Esophagus (tissue), 2 donors: ENCODE results near the gene MEGF9. TPM values are rescaled to one million over a fixed set of nuclear protein-coding genes. Genes with fewer than 3 reads are reported as not detected.

Experiments used
- H3K27ac ChIP-seq, 2 donors: one replicate each; pipeline ENCODE4 v1.5.1; 2013; ENCODE audit warnings: low read depth in 2 of 2, mild to moderate bottlenecking in 2 of 2, inconsistent platforms in 1 of 2, low read length in 1 of 2, moderate library complexity in 1 of 2
- H3K27me3 ChIP-seq, 2 donors: one replicate each; pipeline ENCODE4 v1.6.1; 2013; ENCODE audit warnings: low read length in 2 of 2, control low read depth in 1 of 2, mild to moderate bottlenecking in 1 of 2; ENCODE audit not compliant: insufficient read depth in 2 of 2, control insufficient read depth in 1 of 2
- H3K36me3 ChIP-seq, 2 donors: one replicate each; pipeline ENCODE4 v1.6.1; 2013; ENCODE audit warnings: low read length in 1 of 2; ENCODE audit not compliant: control insufficient read depth in 2 of 2, insufficient read depth in 2 of 2
- H3K4me1 ChIP-seq, 2 donors: one replicate each; pipeline ENCODE4 v1.6.1; 2013; ENCODE audit warnings: low read length in 1 of 2; ENCODE audit not compliant: control insufficient read depth in 2 of 2, insufficient read depth in 2 of 2
- H3K4me3 ChIP-seq, 2 donors: one replicate each; pipeline ENCODE4 v1.5.1; 2013; ENCODE audit warnings: low read length in 2 of 2, mild to moderate bottlenecking in 2 of 2, low read depth in 1 of 2, moderate library complexity in 1 of 2
- H3K9me3 ChIP-seq, 2 donors: one replicate each; pipeline ENCODE4 v1.6.1; 2013; ENCODE audit warnings: mild to moderate bottlenecking in 2 of 2, low read depth in 1 of 2, low read length in 1 of 2, moderate library complexity in 1 of 2; ENCODE audit not compliant: control insufficient read depth in 2 of 2, insufficient read depth in 1 of 2
- WGBS, 2 donors: extraction: QIAGEN DNeasy Blood & Tissue Kit; methylation state at CpG; one replicate each; pipeline ENCODE4 v1.1.7; 2013; 5-methylcytosine and 5-hydroxymethylcytosine counted together
- polyA plus RNA-seq, 2 donors: library from polyadenylated mRNA; stranded (reverse); fragments of 200-250 nt; gene quantifications; one replicate each; pipeline ENCODE4 v1.2.3, GENCODE V29; 2013
- donor health status: healthy with polysubstance abuse.
- donor health status: Bipolar disorder and iron deficiency.

MEGF9 gene
- polyA plus RNA-seq, 2 donors = 7.3 to 8.0 TPM

GRCh38 chr9:120734607-120735410 lies 20.5 kb upstream of the MEGF9 start:
- Histone ChIP-seq H3K4me1 (peaks cover 0 to 2% of the 10 kb centered on the region in 2 donors), H3K27ac (no peak overlapping the region), H3K27me3 (no peaks in the 10 kb centered on the region), H3K36me3 (no peaks in the 10 kb centered on the region), H3K9me3 (no peaks in the 10 kb centered on the region), H3K4me3 (no peak overlapping the region)
- WGBS, 2 donors = 29 to 59% methylated on average over 2 of the region's 2 CpGs

GRCh38 chr9:120733190-120733589 lies 18.9 kb upstream of the MEGF9 start:
- no peak overlapping the region for H3K27ac ChIP-seq
- H3K9me3 ChIP-seq = no peaks in the 10 kb centered on the region
- no peaks in the 10 kb centered on the region for H3K27me3 ChIP-seq
- peaks cover 0 to 2% of the 10 kb centered on the region in 2 donors for H3K4me1 ChIP-seq
- no peaks in the 10 kb centered on the region for H3K36me3 ChIP-seq
- no peak overlapping the region for H3K4me3 ChIP-seq
- WGBS, 2 donors = 72 to 80% methylated on average over 5 of the region's 5 CpGs

DNA sequence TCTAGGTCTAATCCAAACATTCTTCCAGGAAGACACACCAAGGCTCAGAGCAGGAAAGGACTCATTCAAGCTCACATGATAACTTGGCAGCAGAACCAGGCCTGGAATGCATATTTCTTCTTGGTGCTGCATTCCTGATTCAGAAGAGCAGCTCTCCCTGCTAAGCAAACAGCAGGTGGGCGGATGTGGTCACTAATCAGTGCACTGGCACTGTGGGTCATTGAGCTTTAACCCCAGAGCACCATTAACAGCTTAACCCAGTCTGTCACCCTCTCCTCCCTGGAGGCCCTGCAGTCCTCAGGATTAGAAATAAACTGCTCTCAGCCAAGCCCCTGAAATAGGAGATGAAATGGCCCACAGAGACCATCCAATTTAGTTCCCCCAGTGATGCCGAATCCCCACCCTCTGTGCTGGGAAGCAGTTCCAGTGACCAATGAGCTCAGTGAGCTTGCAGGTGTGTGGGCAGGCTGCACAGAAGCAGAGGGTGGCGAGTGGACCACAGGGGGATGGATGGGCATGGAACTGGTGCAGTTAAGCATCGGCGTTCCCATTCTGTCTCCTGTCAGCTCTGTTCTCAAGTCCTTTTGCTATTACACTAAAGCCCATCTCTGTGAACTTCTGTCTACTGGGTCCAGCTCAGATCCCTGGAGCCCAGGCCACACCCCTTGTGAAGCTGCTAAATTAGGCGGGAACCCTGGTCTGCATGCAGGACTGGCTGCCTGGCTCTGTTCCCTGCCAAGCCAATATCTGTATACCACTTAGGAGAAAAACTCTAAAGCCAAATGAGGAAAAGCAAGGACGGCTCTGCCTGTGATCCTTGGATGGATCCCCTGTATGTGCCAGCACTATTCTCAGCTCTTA lies 16.6 kb upstream of the MEGF9 start:
- H3K4me3 ChIP-seq = no peak overlapping the region
- no peak overlapping the region for H3K27ac ChIP-seq
- H3K27me3 ChIP-seq = no peaks in the 10 kb centered on the region
- no peaks in the 10 kb centered on the region for H3K36me3 ChIP-seq
- 67 to 77% methylated on average over 7 of the region's 7 CpGs for WGBS, 2 donors
- H3K9me3 ChIP-seq = no peaks in the 10 kb centered on the region
- H3K4me1 ChIP-seq = peaks cover 0 to 2% of the 10 kb centered on the region in 2 donors

DNA sequence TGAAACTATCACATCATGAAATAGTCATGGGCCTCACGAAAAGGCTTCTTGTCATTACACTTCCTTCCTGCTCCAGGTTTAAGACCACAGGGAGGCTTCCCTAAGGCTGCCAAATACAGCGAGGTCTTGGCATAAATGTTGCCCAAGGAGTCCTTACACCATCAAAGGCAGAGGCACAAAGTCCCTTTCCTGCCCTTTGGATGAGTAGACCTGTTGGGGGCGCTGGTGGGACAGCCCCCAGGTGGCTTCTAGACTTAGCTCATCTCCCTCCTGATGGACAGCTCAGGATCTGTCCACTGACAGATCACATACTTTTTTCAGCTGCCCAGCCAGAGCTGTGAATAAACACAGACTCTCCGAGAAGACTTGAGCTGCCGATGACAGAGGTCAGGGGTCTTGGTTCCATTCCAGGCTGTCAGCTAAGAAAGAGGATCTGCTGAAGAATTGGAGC lies 15.5 kb upstream of the MEGF9 start:
- Histone ChIP-seq H3K9me3 (no peaks in the 10 kb centered on the region), H3K4me1 (peaks cover 0 to under 1% of the 10 kb centered on the region in 2 donors), H3K4me3 (no peak overlapping the region), H3K36me3 (no peaks in the 10 kb centered on the region), H3K27me3 (no peaks in the 10 kb centered on the region), H3K27ac (no peak overlapping the region)
- 61 to 63% methylated on average over 5 of the region's 5 CpGs for WGBS, 2 donors

DNA sequence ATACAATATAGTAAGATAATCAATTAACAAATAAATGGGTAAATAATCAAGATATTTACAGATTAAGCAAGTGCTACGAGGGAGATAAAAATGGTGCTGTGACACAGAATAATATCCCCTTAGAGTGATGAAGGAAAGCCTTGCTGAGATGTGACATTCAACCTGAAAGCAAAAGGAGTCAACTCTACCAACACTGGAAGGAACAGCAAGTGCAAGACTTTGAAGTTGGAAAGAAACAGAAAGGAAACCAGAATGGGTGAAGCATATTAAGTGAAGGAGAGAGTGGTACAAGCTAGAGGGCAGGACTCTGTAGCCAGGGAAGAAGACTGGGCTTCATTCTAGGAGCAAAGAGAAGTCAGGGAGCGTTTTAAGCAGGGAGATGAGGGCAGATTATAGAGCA lies 12.2 kb upstream of the MEGF9 start:
- no peaks in the 10 kb centered on the region for H3K4me1 ChIP-seq
- WGBS, 2 donors = 79 to 85% methylated on average over 2 of the region's 2 CpGs

GRCh38 chr9:120725907-120726306 lies 11.6 kb upstream of the MEGF9 start:
- Histone ChIP-seq H3K9me3 (no peaks in the 10 kb centered on the region), H3K27me3 (no peaks in the 10 kb centered on the region)
- WGBS, 2 donors = 69 to 80% methylated on average over 1 of the region's 1 CpG

More for the DNA sequence above, 12.2 kb upstream of the MEGF9 start:
- Histone ChIP-seq H3K27ac (no peak overlapping the region), H3K4me3 (no peak overlapping the region), H3K9me3 (no peaks in the 10 kb centered on the region), H3K27me3 (no peaks in the 10 kb centered on the region), H3K36me3 (no peaks in the 10 kb centered on the region)

DNA sequence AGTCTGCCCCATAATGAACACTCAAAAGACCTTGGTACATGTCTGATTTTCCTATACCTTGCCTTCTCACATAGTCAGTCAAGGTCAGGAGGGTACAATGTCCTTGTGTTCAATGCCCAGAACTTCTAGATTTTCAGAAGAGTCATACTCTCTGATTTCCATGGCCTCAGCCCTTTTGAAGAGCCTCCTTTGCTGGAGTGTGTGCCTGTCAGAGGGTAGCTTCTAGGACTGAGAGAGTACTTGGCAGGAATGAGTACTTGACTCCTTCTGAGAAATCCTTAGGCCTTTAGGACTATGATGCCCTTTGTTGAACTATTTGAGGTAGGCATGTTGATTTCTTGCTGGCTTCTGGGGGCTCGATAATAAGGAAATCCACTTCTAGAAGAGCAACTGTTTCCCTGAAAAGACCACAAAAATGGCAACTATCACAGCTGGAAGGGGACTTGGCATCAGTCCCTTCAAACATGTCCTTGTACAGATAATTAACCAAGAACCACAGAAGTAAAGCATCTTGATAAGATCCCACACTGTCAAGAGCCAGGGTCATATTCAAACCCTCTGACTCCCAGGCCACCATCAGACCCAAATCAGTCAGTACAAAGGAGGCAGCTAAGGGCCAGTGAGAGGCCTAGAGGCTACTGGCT lies 10.6 kb upstream of the MEGF9 start:
- Histone ChIP-seq H3K9me3 (no peaks in the 10 kb centered on the region), H3K4me3 (no peak overlapping the region), H3K36me3 (no peaks in the 10 kb centered on the region), H3K27me3 (no peaks in the 10 kb centered on the region), H3K4me1 (no peaks in the 10 kb centered on the region), H3K27ac (no peak overlapping the region)
- 82 to 96% methylated on average over 1 of the region's 1 CpG for WGBS, 2 donors

More at GRCh38 chr9:120725907-120726306, 11.6 kb upstream of the MEGF9 start:
- Histone ChIP-seq H3K4me3 (no peak overlapping the region), H3K27ac (no peak overlapping the region), H3K4me1 (no peaks in the 10 kb centered on the region), H3K36me3 (no peaks in the 10 kb centered on the region)

DNA sequence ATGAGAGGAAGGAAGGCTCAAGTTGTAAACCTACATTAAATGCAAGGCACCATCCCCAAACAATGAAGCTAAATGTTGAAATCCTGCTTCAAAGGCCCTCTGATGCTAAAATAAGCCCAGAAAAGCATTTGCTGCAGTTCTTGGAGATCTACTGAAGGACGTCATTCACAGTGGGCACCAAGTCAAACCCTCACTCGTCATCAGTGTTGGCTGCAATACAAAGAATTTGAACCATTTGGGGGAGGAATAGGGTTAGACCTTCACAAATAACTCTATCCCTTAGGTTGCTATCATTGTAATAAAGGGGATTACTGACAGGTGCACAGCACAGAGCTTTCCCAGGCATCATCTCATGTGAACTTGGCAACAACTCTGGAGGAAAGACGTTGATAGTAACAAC lies 9.3 kb upstream of the MEGF9 start:
- Histone ChIP-seq H3K4me1 (no peaks in the 10 kb centered on the region), H3K27ac (no peak overlapping the region), H3K9me3 (no peaks in the 10 kb centered on the region), H3K36me3 (no peaks in the 10 kb centered on the region), H3K27me3 (no peaks in the 10 kb centered on the region), H3K4me3 (no peak overlapping the region)
- WGBS, 2 donors = 59 to 61% methylated on average over 3 of the region's 3 CpGs

- peaks cover 0 to 1% of the 10 kb centered on the region in 2 donors for H3K4me1 ChIP-seq
- H3K4me3 ChIP-seq = no peak overlapping the region
- H3K27ac ChIP-seq = no peak overlapping the region
- H3K27me3 ChIP-seq = no peaks in the 10 kb centered on the region
- WGBS, 2 donors = 96 to 97% methylated on average over 4 of the region's 4 CpGs
- H3K9me3 ChIP-seq = no peaks in the 10 kb centered on the region
- H3K36me3 ChIP-seq = no peaks in the 10 kb centered on the region
Observed at GRCh38 chr9:120720404-120720803, 6.1 kb upstream of the MEGF9 start.
